Mesothelial cell of epicardium (in vitro differentiated cells): ENCODE results near the gene TMEM132D. TPM values are rescaled to one million over a fixed set of nuclear protein-coding genes. Genes with fewer than 3 reads are reported as not detected.

Source experiments
- DNase-seq, 2 experiments: peaks; one replicate each; pipeline ENCODE4 v3.0.0; 2021; ENCODE audit warnings: low spot score in 2 of 2; ENCODE audit not compliant: unreplicated experiment in 2 of 2
- H3K27ac Mint-ChIP-seq: 2 replicates; pipeline ENCODE4 v1.8.0; 2021; ENCODE audit warnings: mixed read lengths
- H3K27me3 Mint-ChIP-seq: 2 replicates; pipeline ENCODE4 v1.8.0; 2021; ENCODE audit warnings: low read depth, mixed read lengths
- H3K36me3 Mint-ChIP-seq: 2 replicates; pipeline ENCODE4 v1.8.0; 2021; ENCODE audit warnings: mixed read lengths
- H3K4me1 Mint-ChIP-seq: 2 replicates; pipeline ENCODE4 v1.8.0; 2021; ENCODE audit warnings: mixed read lengths
- H3K4me3 Mint-ChIP-seq: 2 replicates; pipeline ENCODE4 v1.8.0; 2021; ENCODE audit warnings: mild to moderate bottlenecking, moderate library complexity, mixed read lengths
- H3K9me3 Mint-ChIP-seq: 2 replicates; pipeline ENCODE4 v1.8.0; 2021; ENCODE audit warnings: mixed read lengths
- total RNA-seq: library from RNA; stranded (reverse); gene quantifications from 3 replicates; pipeline ENCODE4 v1.2.1, GENCODE V29; 2021
- TF ChIP-seq, protein P1 (sequence below): fragments of 200-600 bp; sonication (generic); IDR thresholded peaks from one replicate; pipeline ENCODE4 v1.5.0; 2021; ENCODE audit warnings: antibody characterized with exemption; ENCODE audit not compliant: unreplicated experiment

Gene TMEM132D
- total RNA-seq, 1 donor from 2014 or later, result 0.07 TPM

DNA sequence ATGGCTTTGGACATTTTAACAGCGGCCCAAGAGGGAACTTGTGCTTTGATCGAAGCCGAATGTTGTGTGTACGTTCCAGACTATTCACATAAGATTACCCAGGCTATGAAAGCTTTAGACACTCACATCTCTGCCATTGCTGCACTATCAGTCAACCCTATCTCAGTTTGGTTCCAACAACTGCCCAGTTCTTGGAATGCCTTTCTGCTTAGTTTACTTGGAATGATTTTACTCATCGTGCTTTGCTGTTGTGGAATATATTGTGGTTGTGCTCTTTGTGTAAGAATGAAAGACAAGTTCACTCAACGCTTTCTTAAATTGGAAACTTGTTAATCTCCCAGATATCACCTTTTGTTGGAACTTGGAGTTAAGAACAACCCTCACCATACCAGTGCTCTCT lies 552.3 kb downstream of the TMEM132D start:
- Mint-ChIP-seq H3K9me3 (peaks cover 6% of the 10 kb centered on the region), H3K4me3 (no peak overlapping the region), H3K36me3 (no peaks in the 10 kb centered on the region), H3K4me1 (no peaks in the 10 kb centered on the region), H3K27me3 (peaks cover 3% of the 10 kb centered on the region), H3K27ac (no peak overlapping the region)
- TF ChIP-seq, protein P1, sequence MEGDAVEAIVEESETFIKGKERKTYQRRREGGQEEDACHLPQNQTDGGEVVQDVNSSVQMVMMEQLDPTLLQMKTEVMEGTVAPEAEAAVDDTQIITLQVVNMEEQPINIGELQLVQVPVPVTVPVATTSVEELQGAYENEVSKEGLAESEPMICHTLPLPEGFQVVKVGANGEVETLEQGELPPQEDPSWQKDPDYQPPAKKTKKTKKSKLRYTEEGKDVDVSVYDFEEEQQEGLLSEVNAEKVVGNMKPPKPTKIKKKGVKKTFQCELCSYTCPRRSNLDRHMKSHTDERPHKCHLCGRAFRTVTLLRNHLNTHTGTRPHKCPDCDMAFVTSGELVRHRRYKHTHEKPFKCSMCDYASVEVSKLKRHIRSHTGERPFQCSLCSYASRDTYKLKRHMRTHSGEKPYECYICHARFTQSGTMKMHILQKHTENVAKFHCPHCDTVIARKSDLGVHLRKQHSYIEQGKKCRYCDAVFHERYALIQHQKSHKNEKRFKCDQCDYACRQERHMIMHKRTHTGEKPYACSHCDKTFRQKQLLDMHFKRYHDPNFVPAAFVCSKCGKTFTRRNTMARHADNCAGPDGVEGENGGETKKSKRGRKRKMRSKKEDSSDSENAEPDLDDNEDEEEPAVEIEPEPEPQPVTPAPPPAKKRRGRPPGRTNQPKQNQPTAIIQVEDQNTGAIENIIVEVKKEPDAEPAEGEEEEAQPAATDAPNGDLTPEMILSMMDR, result no peak
- no peak for DNase-seq

DNA sequence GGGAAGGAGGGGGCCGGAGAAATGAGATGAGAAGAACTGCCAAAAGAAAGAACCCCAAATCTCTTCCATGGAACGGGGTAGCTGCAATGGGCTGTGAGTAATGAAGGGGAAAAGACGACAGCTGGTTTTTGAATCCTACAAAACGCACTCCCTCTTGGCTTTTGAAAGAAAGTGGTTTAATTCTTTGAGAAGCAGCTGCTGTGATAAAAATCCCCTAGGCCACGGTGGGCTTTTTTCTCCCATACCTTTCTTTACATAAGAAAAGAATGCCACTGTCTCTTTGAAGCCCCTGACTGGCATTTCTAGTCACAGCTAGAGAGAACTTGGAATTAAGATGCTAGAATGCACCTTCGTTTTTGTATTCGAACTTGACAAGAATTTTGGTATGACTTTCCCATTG lies 564.5 kb downstream of the TMEM132D start:
- no peak for DNase-seq
- no peaks in the 10 kb centered on the region for H3K4me1 Mint-ChIP-seq
- TF ChIP-seq, protein P1, result no peak
- H3K27ac Mint-ChIP-seq, result no peak overlapping the region
- H3K4me3 Mint-ChIP-seq, result no peak overlapping the region
- H3K9me3 Mint-ChIP-seq, result peaks cover 11% of the 10 kb centered on the region
- no peaks in the 10 kb centered on the region for H3K36me3 Mint-ChIP-seq
- H3K27me3 Mint-ChIP-seq, result peaks cover 2% of the 10 kb centered on the region

DNA sequence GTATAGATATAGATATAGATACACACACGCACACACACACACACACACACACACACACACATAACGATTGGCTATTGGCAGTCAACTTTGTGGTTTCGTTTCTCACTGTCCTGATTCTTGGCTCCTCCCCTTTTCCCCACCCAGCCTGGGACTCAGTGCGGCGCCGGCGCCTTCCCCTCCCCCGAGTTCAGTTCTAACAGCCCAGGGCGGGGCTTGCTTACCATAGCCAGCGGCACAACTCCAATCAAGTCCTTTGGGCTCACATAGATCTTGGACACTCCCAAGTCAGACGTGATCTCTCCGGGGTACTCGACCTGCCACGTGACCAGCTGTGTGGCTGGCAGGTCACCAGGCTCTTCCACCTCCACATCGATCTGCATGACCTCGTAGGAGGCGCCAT lies 566.4 kb downstream of the TMEM132D start:
- H3K9me3 Mint-ChIP-seq, result peaks cover 9% of the 10 kb centered on the region
- no peak for DNase-seq
- TF ChIP-seq, protein P1, result no peak
- H3K36me3 Mint-ChIP-seq, result no peaks in the 10 kb centered on the region
- peaks cover 2% of the 10 kb centered on the region for H3K27me3 Mint-ChIP-seq
- no peak overlapping the region for H3K27ac Mint-ChIP-seq
- no peaks in the 10 kb centered on the region for H3K4me1 Mint-ChIP-seq
- no peak overlapping the region for H3K4me3 Mint-ChIP-seq

DNA sequence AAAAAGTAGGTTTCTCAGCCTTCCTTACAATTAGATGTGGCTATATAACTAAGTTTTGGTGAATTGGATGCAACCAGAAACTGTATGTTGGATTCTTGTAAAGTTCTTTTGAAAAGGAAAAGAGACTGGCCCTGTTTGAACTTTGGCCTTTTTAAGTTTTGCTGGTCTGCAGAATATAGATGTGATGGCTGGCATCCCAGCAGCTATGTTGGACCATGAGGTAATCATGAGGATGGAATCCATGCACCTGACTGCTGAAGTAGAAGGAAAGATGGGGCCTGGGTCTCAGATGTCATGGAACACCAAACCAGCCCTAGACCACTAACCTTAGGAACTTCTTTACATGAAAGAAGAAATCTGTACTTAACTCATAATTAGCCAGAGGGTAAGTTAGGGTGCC lies 568.1 kb downstream of the TMEM132D start:
- TF ChIP-seq, protein P1, result no peak
- DNase-seq, result no peak
- Mint-ChIP-seq H3K27me3 (peaks cover 2% of the 10 kb centered on the region), H3K36me3 (no peaks in the 10 kb centered on the region), H3K9me3 (peaks cover under 1% of the 10 kb centered on the region), H3K4me1 (no peaks in the 10 kb centered on the region), H3K27ac (no peak overlapping the region), H3K4me3 (no peak overlapping the region)

DNA sequence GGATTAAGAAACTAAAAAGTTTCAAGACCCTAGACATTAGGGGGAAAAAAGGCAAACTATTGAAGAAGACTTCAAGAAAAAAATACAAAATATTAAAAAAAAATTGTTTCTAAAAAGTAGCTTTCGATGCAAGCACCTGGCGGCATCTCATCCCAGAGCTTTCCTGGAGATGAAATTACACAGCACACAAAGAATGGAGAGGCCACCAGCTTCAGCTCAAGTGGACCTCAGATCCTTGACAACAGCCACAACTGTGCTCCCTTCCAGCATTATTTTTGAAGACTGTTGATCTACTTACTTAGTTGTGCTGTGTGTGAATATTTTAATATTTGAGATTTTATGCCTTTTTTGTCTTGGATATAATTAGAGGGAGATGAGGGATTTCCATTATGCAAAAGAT lies 571.5 kb downstream of the TMEM132D start:
- no peaks in the 10 kb centered on the region for H3K27me3 Mint-ChIP-seq
- DNase-seq, result no peak
- TF ChIP-seq, protein P1, result no peak
- no peaks in the 10 kb centered on the region for H3K9me3 Mint-ChIP-seq
- no peaks in the 10 kb centered on the region for H3K36me3 Mint-ChIP-seq
- H3K27ac Mint-ChIP-seq, result no peak overlapping the region
- H3K4me1 Mint-ChIP-seq, result no peaks in the 10 kb centered on the region
- H3K4me3 Mint-ChIP-seq, result no peak overlapping the region
